NCI-H146 treated with DMSO at 0.1 percent for 48 hours (cell line): ENCODE data around the gene IGFBP4.

ENCODE experiments used
- DNase-seq: peaks from one replicate; lab custom pipeline; 2025; ENCODE audit not compliant: unreplicated experiment; lab: John Stamatoyannopoulos, UW

IGFBP4 gene

GRCh38 chr17:40486522-40487370, 43.5 kb downstream of the IGFBP4 start:
- no peak for DNase-seq

- no peak for DNase-seq
Observed at GRCh38 chr17:40487371-40488020, 44.2 kb downstream of the IGFBP4 start.

- peak; percentile 39 for DNase-seq
Observed at GRCh38 chr17:40490289-40490853, 47.1 kb downstream of the IGFBP4 start.

- no peak for DNase-seq
Observed at GRCh38 chr17:40490982-40491381, 47.7 kb downstream of the IGFBP4 start.

GRCh38 chr17:40491486-40491885, 48.2 kb downstream of the IGFBP4 start:
- DNase-seq: no peak

GRCh38 chr17:40493697-40494096, 50.4 kb downstream of the IGFBP4 start:
- no peak for DNase-seq

GRCh38 chr17:40495140-40495539, 51.9 kb downstream of the IGFBP4 start:
- DNase-seq: no peak

GRCh38 chr17:40496170-40496569, 52.9 kb downstream of the IGFBP4 start:
- no peak for DNase-seq

GRCh38 chr17:40496634-40497420, 53.6 kb downstream of the IGFBP4 start:
- DNase-seq: no peak

GRCh38 chr17:40497695-40498094, 54.4 kb downstream of the IGFBP4 start:
- no peak for DNase-seq

- peak; percentile 23 for DNase-seq
Observed at GRCh38 chr17:40498281-40499084, 55.2 kb downstream of the IGFBP4 start.

- DNase-seq: no peak
Observed at GRCh38 chr17:40499551-40500189, 56.4 kb downstream of the IGFBP4 start.

- no peak for DNase-seq
Observed at GRCh38 chr17:40500190-40500589, 56.9 kb downstream of the IGFBP4 start.

GRCh38 chr17:40500709-40501108, 57.5 kb downstream of the IGFBP4 start:
- DNase-seq: no peak

GRCh38 chr17:40501499-40501911, 58.3 kb downstream of the IGFBP4 start, which contains the start of gene TNS4:
TSS of gene TNS4 (minus strand) at chr17:40501623. CDS start at chr17:40496425, 5,198 bp downstream.
- no peak for DNase-seq

GRCh38 chr17:40502716-40503115, 59.5 kb downstream of the IGFBP4 start:
- DNase-seq: no peak

GRCh38 chr17:40503154-40503553, 59.9 kb downstream of the IGFBP4 start:
- DNase-seq: no peak

GRCh38 chr17:40506786-40507185, 63.5 kb downstream of the IGFBP4 start:
- DNase-seq: no peak
